WTC11 (cell line): ENCODE measurements around the gene MBOAT2. TPM values are rescaled to one million over a fixed set of nuclear protein-coding genes. Genes with fewer than 3 reads are reported as not detected.

ENCODE experiments used
- ATAC-seq: fragments of 200-7000 bp; cut with Tn5 transposase; 2 replicates; pipeline ENCODE4 v1.10.0; 2021; ENCODE audit warnings: mild to moderate bottlenecking, moderate library complexity
- CTCF ChIA-PET: fragments of 300-600 bp; sonication (Branson Sonifier 250); formaldehyde crosslinking; loops from one replicate; lab custom pipeline; 2021; ENCODE audit warnings: antibody characterized with exemption; lab: Charles Lee
- POLR2A ChIA-PET: fragments of 350-600 bp; sonication (Branson Sonifier 250); formaldehyde crosslinking; loops from one replicate; lab custom pipeline; 2021; ENCODE audit warnings: antibody characterized with exemption; lab: Charles Lee
- DNase-seq: peaks from one replicate; pipeline ENCODE4 v3.0.0; 2021; ENCODE audit warnings: low spot score
- H3K27ac Mint-ChIP-seq: 2 replicates; pipeline ENCODE4 v1.8.0; 2021; ENCODE audit warnings: mixed read lengths
- H3K27me3 Mint-ChIP-seq: 2 replicates; pipeline ENCODE4 v1.8.0; 2021; ENCODE audit warnings: low read depth, mild to moderate bottlenecking, moderate library complexity, mixed read lengths
- H3K36me3 Mint-ChIP-seq: 2 replicates; pipeline ENCODE4 v1.8.0; 2021; ENCODE audit warnings: mixed read lengths
- H3K4me1 Mint-ChIP-seq: 2 replicates; pipeline ENCODE4 v1.8.0; 2022; ENCODE audit warnings: mixed read lengths
- H3K4me3 Mint-ChIP-seq: 2 replicates; pipeline ENCODE4 v1.8.0; 2021; ENCODE audit warnings: mild to moderate bottlenecking, moderate library complexity, mixed read lengths
- H3K9me3 Mint-ChIP-seq: 2 replicates; pipeline ENCODE4 v1.8.0; 2021; ENCODE audit warnings: mixed read lengths
- ATF1 ChIP-seq: sonication (generic); formaldehyde crosslinking; IDR thresholded peaks from 2 replicates; pipeline ENCODE4 v1.8.1; 2023; ENCODE audit warnings: mild to moderate bottlenecking, moderate library complexity, missing genetic modification reagents
- CREM ChIP-seq: sonication (generic); formaldehyde crosslinking; IDR thresholded peaks from 2 replicates; pipeline ENCODE4 v1.8.1; 2022; ENCODE audit warnings: mild to moderate bottlenecking, missing genetic modification reagents, moderate library complexity
- ETV6 ChIP-seq: sonication (generic); formaldehyde crosslinking; IDR thresholded peaks from 2 replicates; pipeline ENCODE4 v1.8.1; 2022; ENCODE audit warnings: mild to moderate bottlenecking, missing genetic modification reagents
- JAZF1 ChIP-seq: fragments of 250-450 bp; sonication (Bioruptor Pico); IDR thresholded peaks from 2 replicates; pipeline ENCODE4 v1.9.0; 2021; ENCODE audit warnings: moderate library complexity, mild to moderate bottlenecking, inconsistent platforms
- JUN ChIP-seq: sonication (generic); formaldehyde crosslinking; IDR thresholded peaks from 2 replicates; pipeline ENCODE4 v1.8.0; 2023; ENCODE audit warnings: mild to moderate bottlenecking, missing genetic modification reagents
- MLX ChIP-seq: sonication (generic); formaldehyde crosslinking; IDR thresholded peaks from 2 replicates; pipeline ENCODE4 v1.8.1; 2023; ENCODE audit warnings: mild to moderate bottlenecking, missing genetic modification reagents, moderate library complexity
- PRRX2 ChIP-seq: fragments of 250-450 bp; sonication (Bioruptor Pico); IDR thresholded peaks from 2 replicates; pipeline ENCODE4 v1.8.0; 2021; ENCODE audit warnings: mild to moderate bottlenecking
- RORB ChIP-seq: fragments of 250-450 bp; sonication (Bioruptor Pico); IDR thresholded peaks from 2 replicates; pipeline ENCODE4 v1.9.0; 2021; ENCODE audit warnings: mild to moderate bottlenecking
- USF2 ChIP-seq: sonication (generic); formaldehyde crosslinking; IDR thresholded peaks from 2 replicates; pipeline ENCODE4 v1.8.1; 2023; ENCODE audit warnings: mild to moderate bottlenecking, missing genetic modification reagents, moderate library complexity
- ZNF281 ChIP-seq: sonication (generic); formaldehyde crosslinking; IDR thresholded peaks from 2 replicates; pipeline ENCODE4 v1.8.0; 2023; ENCODE audit warnings: mild to moderate bottlenecking, missing genetic modification reagents
- ZNF317 ChIP-seq: sonication (generic); formaldehyde crosslinking; IDR thresholded peaks from 2 replicates; pipeline ENCODE4 v1.8.1; 2023; ENCODE audit warnings: low read depth, mild to moderate bottlenecking, moderate library complexity, missing genetic modification reagents, borderline replicate concordance
- ZNF512 ChIP-seq: sonication (generic); formaldehyde crosslinking; IDR thresholded peaks from 2 replicates; pipeline ENCODE4 v1.8.1; 2022; ENCODE audit warnings: missing genetic modification reagents, borderline replicate concordance
- ZNF532 ChIP-seq: fragments of 250-450 bp; sonication (Bioruptor Pico); IDR thresholded peaks from 2 replicates; pipeline ENCODE4 v1.9.0; 2021; ENCODE audit warnings: mild to moderate bottlenecking, borderline replicate concordance
- total RNA-seq: library from RNA; stranded (reverse); gene quantifications from 3 replicates; pipeline ENCODE4 v1.2.3, GENCODE V29; 2021

The MBOAT2 gene
- total RNA-seq, 1 experiment from 2014 or later = 24.7 TPM

- no peaks in the 10 kb centered on the region for H3K4me1 Mint-ChIP-seq
- ATAC-seq (no peak), DNase-seq (no peak)
- no peak overlapping the region for H3K4me3 Mint-ChIP-seq
- ChIA-PET CTCF (no interaction called here), POLR2A (no interaction called here)
- no peaks in the 10 kb centered on the region for H3K27me3 Mint-ChIP-seq
- no peak overlapping the region for H3K27ac Mint-ChIP-seq
- H3K36me3 Mint-ChIP-seq = no peaks in the 10 kb centered on the region
- H3K9me3 Mint-ChIP-seq = no peaks in the 10 kb centered on the region
- TF ChIP-seq ZNF512 (CRISPR knock-in tag) (no peak), ZNF317 (CRISPR knock-in tag) (no peak), RORB (CRISPR knock-in tag) (no peak), ATF1 (CRISPR knock-in tag) (no peak), ZNF532 (CRISPR knock-in tag) (no peak), JUN (CRISPR knock-in tag) (no peak), JAZF1 (CRISPR knock-in tag) (no peak), PRRX2 (CRISPR knock-in tag) (no peak), USF2 (CRISPR knock-in tag) (no peak)
- TF ChIP-seq, all 79 proteins: peak for 0
Observed at GRCh38 chr2:9018534-9018933, 15.1 kb upstream of the MBOAT2 start.

- no peak for TF ChIP-seq CREM (CRISPR knock-in tag)
- TF ChIP-seq ATF1 (CRISPR knock-in tag) = no peak
- TF ChIP-seq ETV6 (CRISPR knock-in tag) = no peak
- TF ChIP-seq JUN (CRISPR knock-in tag) = no peak
- TF ChIP-seq ZNF281 (CRISPR knock-in tag) = no peak
- TF ChIP-seq MLX = no peak
- no peaks in the 10 kb centered on the region for H3K27me3 Mint-ChIP-seq
- POLR2A ChIA-PET = no interaction called here
- no peak overlapping the region for H3K27ac Mint-ChIP-seq
- H3K4me3 Mint-ChIP-seq = no peak overlapping the region
- CTCF ChIA-PET = interaction anchor here (1.5 kb wide), 1 partner anchor 122 kb away, joined by 4 read pairs; no protein-coding TSS in a partner anchor
- no peak for DNase-seq
- ATAC-seq = no peak
- H3K4me1 Mint-ChIP-seq = no peaks in the 10 kb centered on the region
- H3K36me3 Mint-ChIP-seq = no peaks in the 10 kb centered on the region
- no peaks in the 10 kb centered on the region for H3K9me3 Mint-ChIP-seq
Observed at GRCh38 chr2:9018109-9018508, 14.6 kb upstream of the MBOAT2 start.
